Smooth muscle cell (in vitro differentiated cells): Measurements from ENCODE around the gene GSK3A. TPM values are rescaled to one million over a fixed set of nuclear protein-coding genes. Genes with fewer than 3 reads are reported as not detected.

Source experiments
- DNase-seq: peaks from one replicate; lab custom pipeline; 2025; ENCODE audit not compliant: unreplicated experiment; lab: John Stamatoyannopoulos, UW
- H2AFZ ChIP-seq: fragments of 200-600 bp; sonication (generic); 2 replicates; pipeline ENCODE4 v1.6.0; 2016; ENCODE audit warnings: antibody characterized with exemption, low read depth, mild to moderate bottlenecking
- H3F3A ChIP-seq: fragments of 200-600 bp; sonication (generic); 2 replicates; pipeline ENCODE4 v1.6.0; 2017; ENCODE audit warnings: antibody characterized with exemption, low read depth
- H3K27ac ChIP-seq: fragments of 200-600 bp; sonication (generic); 2 replicates; pipeline ENCODE4 v1.5.1; 2016; ENCODE audit warnings: low read depth, mild to moderate bottlenecking
- H3K27me3 ChIP-seq: fragments of 200-600 bp; sonication (generic); 2 replicates; pipeline ENCODE4 v1.6.1; 2016; ENCODE audit warnings: low read depth, mild to moderate bottlenecking
- H3K36me3 ChIP-seq: fragments of 200-600 bp; sonication (generic); 2 replicates; pipeline ENCODE4 v1.5.1; 2016; ENCODE audit warnings: low read depth
- H3K4me1 ChIP-seq: fragments of 200-600 bp; sonication (generic); 2 replicates; pipeline ENCODE4 v1.5.1; 2016; ENCODE audit warnings: low read depth
- H3K4me2 ChIP-seq: fragments of 200-600 bp; sonication (generic); 2 replicates; pipeline ENCODE4 v1.6.0; 2016; ENCODE audit warnings: mild to moderate bottlenecking
- H3K4me3 ChIP-seq: fragments of 200-600 bp; sonication (generic); 2 replicates; pipeline ENCODE4 v1.5.1; 2016; ENCODE audit warnings: mild to moderate bottlenecking
- H3K79me2 ChIP-seq: fragments of 200-600 bp; sonication (generic); 2 replicates; pipeline ENCODE4 v1.6.0; 2016; ENCODE audit warnings: low read depth, mild to moderate bottlenecking
- H3K9ac ChIP-seq: fragments of 200-600 bp; sonication (generic); 2 replicates; pipeline ENCODE4 v1.6.0; 2016; ENCODE audit warnings: low read depth
- H3K9me3 ChIP-seq: fragments of 200-600 bp; sonication (generic); replicated peaks from 2 replicates; pipeline ENCODE4 v1.5.1; 2016; ENCODE audit warnings: low read depth
- H4K20me1 ChIP-seq: fragments of 200-600 bp; sonication (generic); 2 replicates; pipeline ENCODE4 v1.6.0; 2016; ENCODE audit warnings: low read depth
- CTCF ChIP-seq: fragments of 200-600 bp; sonication (generic); IDR thresholded peaks from 2 replicates; pipeline ENCODE4 v1.5.1; 2017; ENCODE audit warnings: borderline replicate concordance, mild to moderate bottlenecking, antibody characterized with exemption; ENCODE audit not compliant: insufficient read depth, poor library complexity, severe bottlenecking
- WGBS: methylation state at CpG from one replicate; pipeline ENCODE4 v1.1.7; 2016; ENCODE audit warnings: low lambda C conversion rate; 5-methylcytosine and 5-hydroxymethylcytosine counted together
- polyA plus RNA-seq: library from polyadenylated mRNA; unstranded; fragments of >200 nt; fragmentation: Nextera tagmentation; extraction: Ambion mirVana; gene quantifications from 2 replicates; pipeline ENCODE4 v1.2.1, GENCODE V29; 2016
- total RNA-seq: library from RNA; depleted of rRNA; stranded (reverse); fragments of >200 nt; gene quantifications from 2 replicates; pipeline ENCODE4 v1.2.3, GENCODE V29; 2014

GSK3A gene
- total and polyA plus RNA-seq, 2 experiments from 2014 or later: 27.4 to 39.0 TPM

GRCh38 chr19:42229855-42230351 lies 12.5 kb downstream of the GSK3A start:
- Histone ChIP-seq H2AFZ (no peak overlapping the region), H3F3A (no peaks in the 10 kb centered on the region), H3K9ac (no peak overlapping the region), H3K79me2 (peaks cover 17% of the 10 kb centered on the region), H3K36me3 (no peaks in the 10 kb centered on the region), H3K4me1 (no peaks in the 10 kb centered on the region), H3K27ac (no peak overlapping the region), H3K9me3 (no peaks in the 10 kb centered on the region), H3K27me3 (no peaks in the 10 kb centered on the region), H4K20me1 (peaks cover 96% of the 10 kb centered on the region), H3K4me3 (no peak overlapping the region), H3K4me2 (no peak overlapping the region)
- 74% methylated on average over 8 of the region's 8 CpGs for WGBS
- no peak for DNase-seq
- no peak for TF ChIP-seq CTCF

- DNase-seq: no peak
- Histone ChIP-seq H3K4me1 (no peaks in the 10 kb centered on the region), H3K9ac (no peak overlapping the region), H3K9me3 (no peaks in the 10 kb centered on the region), H3K36me3 (no peaks in the 10 kb centered on the region), H4K20me1 (peaks cover 96% of the 10 kb centered on the region), H3K79me2 (peaks cover 17% of the 10 kb centered on the region), H2AFZ (no peak overlapping the region), H3K4me3 (no peak overlapping the region), H3K4me2 (no peak overlapping the region), H3K27ac (no peak overlapping the region), H3F3A (no peaks in the 10 kb centered on the region), H3K27me3 (no peaks in the 10 kb centered on the region)
- 76% methylated on average over 4 of the region's 4 CpGs for WGBS
- no peak for TF ChIP-seq CTCF
Measured at GRCh38 chr19:42229301-42229854, 13.0 kb downstream of the GSK3A start.

GRCh38 chr19:42228641-42229040 lies 13.8 kb downstream of the GSK3A start:
- no peak for TF ChIP-seq CTCF
- Histone ChIP-seq H3K9me3 (no peaks in the 10 kb centered on the region), H2AFZ (no peak overlapping the region), H3F3A (no peaks in the 10 kb centered on the region), H3K9ac (no peak overlapping the region), H3K4me3 (no peak overlapping the region), H3K4me2 (no peak overlapping the region), H3K4me1 (no peaks in the 10 kb centered on the region), H3K79me2 (peaks cover 17% of the 10 kb centered on the region), H3K27me3 (no peaks in the 10 kb centered on the region), H3K27ac (no peak overlapping the region), H4K20me1 (peaks cover 94% of the 10 kb centered on the region), H3K36me3 (no peaks in the 10 kb centered on the region)
- WGBS: 86% methylated on average over 4 of the region's 4 CpGs
- no peak for DNase-seq

GRCh38 chr19:42226886-42227285 lies 15.5 kb downstream of the GSK3A start:
- no peaks in the 10 kb centered on the region for H3K4me1 ChIP-seq
- no peak overlapping the region for H3K9ac ChIP-seq
- no peak overlapping the region for H3K27ac ChIP-seq
- H3K4me2 ChIP-seq: no peak overlapping the region
- WGBS: 82% methylated on average over 1 of the region's 1 CpG
- no peak overlapping the region for H2AFZ ChIP-seq
- H3K4me3 ChIP-seq: no peak overlapping the region
- TF ChIP-seq CTCF: no peak
- H4K20me1 ChIP-seq: peaks cover 93% of the 10 kb centered on the region
- H3K36me3 ChIP-seq: no peaks in the 10 kb centered on the region
- H3K79me2 ChIP-seq: peaks cover 33% of the 10 kb centered on the region
- H3F3A ChIP-seq: no peaks in the 10 kb centered on the region
- H3K27me3 ChIP-seq: no peaks in the 10 kb centered on the region
- DNase-seq: no peak
- no peaks in the 10 kb centered on the region for H3K9me3 ChIP-seq
